ENCODE data around the gene GNAI2.
"Not testable (repeated sequence)": the region's sequence is repeated elsewhere in the genome, so short reads cannot be mapped to it uniquely, and the experiment has no call there.

Gene GNAI2

GRCh38 chr3:50266017-50266416 lies 30.0 kb downstream of the GNAI2 start:
- DNase-seq, result no peak

DNA sequence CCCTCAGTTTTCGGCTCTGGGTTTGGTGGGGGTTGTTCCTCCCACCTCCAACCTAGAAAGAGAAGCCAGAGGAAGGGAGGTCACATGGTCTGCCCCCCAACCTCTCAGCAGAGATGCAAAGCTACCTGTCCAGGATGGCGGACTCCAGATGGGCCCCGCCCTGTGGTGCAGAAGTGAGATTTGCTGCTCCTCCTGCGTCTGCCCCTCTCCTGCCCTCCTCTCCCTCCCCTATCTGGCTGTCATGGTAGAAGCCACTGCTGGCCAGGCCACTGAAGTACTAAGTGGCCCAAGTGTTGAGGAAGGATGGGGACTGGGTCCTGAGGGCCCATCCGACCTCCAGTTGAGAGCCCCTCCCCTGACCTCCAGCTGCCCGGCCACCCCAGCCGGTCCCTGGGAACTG lies 30.8 kb downstream of the GNAI2 start:
- DNase-seq, result no peak

DNA sequence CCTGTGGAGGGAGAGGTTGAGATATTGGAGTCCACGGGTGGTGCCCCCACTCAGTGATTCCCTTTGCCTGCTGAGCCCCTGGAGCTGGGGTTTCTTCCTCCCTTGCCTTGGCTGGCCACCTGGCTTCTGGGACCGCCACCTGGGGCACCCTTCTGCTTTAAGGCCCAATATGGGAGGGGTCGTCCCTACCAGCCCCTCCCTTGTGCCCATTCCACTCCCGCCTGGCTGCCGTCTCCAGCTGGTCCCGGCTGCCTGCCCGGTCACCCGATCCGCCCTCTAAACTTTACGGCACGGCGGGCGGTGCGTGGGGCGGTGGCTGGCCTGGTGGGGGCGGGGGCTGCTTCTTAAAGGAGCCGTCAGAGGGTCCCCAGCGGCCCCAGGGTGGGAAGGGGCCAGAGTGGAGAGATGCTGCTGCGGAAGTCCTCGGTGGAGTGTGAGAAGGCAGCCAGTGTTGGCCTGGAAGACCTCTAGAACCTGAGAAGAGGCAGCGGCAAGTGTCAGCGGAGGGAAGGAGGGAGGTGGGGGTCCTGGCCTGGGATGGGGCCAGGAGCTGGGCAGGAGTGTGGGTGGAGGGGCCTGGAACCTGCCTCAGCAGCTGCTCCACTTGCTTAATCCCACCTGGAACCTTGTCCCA lies 31.4 kb downstream of the GNAI2 start:
- DNase-seq, result peak; percentile 86

DNA sequence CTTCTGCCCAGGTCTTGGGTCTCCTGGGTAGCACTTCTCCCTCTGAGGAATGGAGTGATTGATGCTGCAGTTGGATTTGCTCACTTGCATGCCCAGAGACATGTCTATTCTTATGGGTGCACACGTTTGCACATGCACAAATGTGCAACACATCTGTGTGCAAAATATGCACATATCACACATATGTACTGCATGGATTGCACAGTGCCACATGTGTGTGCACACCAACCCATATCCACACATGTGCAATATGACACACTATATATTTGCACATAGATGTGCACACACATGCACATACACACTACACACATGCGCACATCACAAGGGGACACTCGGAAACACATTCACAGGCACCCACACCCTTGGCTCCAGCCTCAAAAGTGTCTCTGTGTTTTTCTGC lies 32.3 kb downstream of the GNAI2 start:
- DNase-seq, result no peak

DNA sequence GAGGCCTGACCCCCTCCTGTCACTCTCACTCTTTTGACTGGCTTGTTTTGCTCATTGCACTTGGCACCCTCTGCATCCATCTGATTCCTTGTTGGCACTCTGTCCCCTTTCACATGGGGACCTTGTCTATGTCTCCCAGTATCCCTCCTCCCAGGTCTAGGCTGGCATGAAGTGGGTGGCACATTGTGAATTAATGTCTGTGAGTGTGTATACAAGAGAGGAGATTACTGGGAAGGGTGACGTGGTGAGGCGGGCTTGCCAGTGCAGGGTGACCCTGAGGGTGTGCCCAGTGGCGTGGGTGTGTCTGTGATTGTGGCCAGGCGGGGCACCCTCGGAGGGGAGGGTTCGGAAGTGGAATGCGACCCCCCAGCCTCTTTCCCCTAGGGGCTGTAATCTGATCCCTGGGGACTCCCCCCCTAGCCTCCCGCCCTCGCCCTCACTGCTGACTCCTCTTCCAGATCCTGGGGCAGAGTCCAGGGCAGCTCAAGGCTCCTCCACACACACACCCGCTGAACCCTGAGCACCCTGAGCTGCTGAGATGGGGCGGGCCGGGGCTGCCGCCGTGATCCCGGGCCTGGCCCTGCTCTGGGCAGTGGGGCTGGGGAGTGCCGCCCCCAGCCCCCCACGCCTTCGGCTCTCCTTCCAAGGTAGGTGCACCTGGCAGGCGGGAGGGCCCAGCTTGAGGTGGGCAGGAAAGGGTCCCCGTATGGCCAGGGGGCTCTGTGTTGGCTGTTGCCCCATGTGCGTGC lies 32.9 kb downstream of the GNAI2 start, which contains the start of gene SEMA3B:
SEMA3B (plus strand) TSS at position 445 of the 749 bp plus-strand sequence; CDS start at position 539, 94 bp downstream.
- peak; percentile 68 for DNase-seq

- no peak for DNase-seq
Measured at GRCh38 chr3:50269460-50269859, 33.5 kb downstream of the GNAI2 start.

GRCh38 chr3:50269977-50270413 lies 34.0 kb downstream of the GNAI2 start:
- DNase-seq, result no peak

- no peak for DNase-seq
Measured at GRCh38 chr3:50270422-50271224, 34.6 kb downstream of the GNAI2 start.

DNA sequence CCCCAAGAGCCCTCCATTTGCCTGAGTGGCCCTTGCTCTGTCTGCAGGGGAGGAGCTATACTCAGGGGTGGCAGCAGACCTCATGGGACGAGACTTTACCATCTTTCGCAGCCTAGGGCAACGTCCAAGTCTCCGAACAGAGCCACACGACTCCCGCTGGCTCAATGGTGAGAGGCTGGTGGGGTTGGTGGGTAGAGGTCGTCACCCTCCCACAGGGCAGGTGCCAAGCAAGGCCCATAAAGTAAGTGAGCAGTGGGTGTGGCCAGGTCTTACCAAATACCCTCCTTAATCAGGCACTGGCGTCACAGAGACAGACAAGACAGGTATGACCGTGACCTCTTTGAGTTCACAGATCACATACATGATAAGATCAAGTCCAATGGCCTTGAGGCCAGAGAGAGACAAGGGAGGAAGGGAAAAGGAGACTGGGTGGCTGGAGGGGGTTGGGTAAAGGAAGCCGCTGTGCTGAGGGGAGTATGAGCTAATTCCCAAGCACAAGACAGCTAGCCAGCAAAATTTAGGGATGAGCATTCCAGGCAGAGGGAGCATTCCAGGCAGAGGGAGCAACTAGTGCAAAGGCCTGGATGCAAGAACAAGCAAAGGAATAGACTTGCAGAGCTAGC lies 35.4 kb downstream of the GNAI2 start:
- no peak for DNase-seq

DNA sequence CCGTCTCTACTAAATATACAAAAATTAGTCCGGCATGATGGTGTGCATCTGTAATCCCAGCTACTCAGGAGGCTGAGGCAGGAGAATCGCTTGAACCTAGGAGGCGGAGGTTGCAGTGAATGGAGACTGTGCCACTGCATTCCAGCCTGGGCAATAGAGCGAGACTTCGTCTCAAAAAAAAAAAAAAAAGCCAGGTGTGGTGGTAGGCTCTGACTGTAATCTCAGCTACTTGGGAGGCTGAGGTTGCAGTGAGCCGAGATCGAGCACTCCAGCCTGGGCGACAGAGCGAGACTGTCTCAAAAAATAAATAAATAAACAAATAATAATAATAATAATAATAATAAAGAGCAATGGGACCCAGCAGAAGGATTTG lies 36.5 kb downstream of the GNAI2 start:
- not testable (repeated sequence) for DNase-seq

- DNase-seq, result peak; percentile 86
Measured at GRCh38 chr3:50272911-50273688, 37.1 kb downstream of the GNAI2 start.

GRCh38 chr3:50273689-50274065 lies 37.7 kb downstream of the GNAI2 start:
- no peak for DNase-seq

DNA sequence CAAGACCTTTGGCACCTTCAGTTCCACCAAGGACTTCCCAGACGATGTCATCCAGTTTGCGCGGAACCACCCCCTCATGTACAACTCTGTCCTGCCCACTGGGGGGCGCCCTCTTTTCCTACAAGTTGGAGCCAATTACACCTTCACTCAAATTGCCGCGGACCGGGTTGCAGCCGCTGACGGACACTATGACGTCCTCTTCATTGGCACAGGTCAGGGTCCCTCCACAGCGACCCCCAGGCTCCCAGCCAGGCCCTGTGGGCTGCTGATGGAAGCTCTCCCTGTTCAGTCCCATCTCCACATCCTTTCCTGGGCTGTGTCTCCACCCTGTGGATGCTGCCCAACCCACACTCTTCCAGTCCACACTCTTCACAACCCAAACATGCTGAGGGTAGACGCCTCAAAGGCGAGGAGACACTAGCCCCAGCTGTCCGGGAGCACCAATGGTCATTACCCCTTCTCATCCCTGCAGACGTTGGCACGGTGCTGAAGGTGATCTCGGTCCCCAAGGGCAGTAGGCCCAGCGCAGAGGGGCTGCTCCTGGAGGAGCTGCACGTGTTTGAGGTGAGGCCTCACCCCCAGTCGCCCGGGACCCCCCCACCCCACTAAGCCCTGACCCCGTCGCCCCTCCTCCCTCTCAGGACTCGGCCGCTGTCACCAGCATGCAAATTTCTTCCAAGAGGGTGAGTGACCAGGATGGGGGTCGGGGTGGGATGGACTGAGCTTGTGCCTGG lies 38.5 kb downstream of the GNAI2 start:
- DNase-seq, result no peak

DNA sequence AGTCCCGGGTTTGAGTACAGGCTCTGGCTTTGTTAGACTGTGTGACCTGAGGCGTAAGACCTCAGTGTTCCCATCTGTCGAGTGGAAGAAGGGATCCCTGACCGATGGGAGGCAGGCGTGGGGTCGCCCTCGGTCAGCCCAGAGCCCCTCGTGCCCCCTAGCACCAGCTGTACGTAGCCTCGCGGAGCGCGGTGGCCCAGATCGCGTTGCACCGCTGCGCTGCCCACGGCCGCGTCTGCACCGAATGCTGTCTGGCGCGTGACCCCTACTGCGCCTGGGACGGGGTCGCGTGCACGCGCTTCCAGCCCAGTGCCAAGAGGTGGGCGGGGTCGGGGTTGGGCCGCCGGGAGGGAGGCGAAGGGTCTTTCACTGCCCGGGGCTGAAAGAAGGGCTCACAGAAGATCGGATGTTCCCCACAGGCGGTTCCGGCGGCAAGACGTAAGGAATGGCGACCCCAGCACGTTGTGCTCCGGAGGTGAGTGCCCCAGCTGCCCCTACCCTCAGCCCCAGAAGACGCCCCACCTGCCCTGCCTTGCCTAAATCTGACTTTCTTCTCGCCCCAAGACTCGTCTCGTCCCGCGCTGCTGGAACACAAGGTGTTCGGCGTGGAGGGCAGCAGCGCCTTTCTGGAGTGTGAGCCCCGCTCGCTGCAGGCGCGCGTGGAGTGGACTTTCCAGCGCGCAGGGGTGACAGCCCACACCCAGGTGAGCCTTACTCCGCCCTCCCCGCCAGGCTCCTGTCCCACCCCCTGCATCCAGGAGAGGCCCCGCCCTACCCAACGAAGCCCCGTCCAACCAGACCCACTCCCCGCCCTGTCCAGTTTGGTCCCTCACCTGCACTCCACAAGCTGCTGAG lies 39.4 kb downstream of the GNAI2 start:
- DNase-seq, result no peak

GRCh38 chr3:50275996-50276761 lies 40.2 kb downstream of the GNAI2 start:
- no peak for DNase-seq

GRCh38 chr3:50276762-50277101 lies 40.7 kb downstream of the GNAI2 start:
- DNase-seq, result no peak

DNA sequence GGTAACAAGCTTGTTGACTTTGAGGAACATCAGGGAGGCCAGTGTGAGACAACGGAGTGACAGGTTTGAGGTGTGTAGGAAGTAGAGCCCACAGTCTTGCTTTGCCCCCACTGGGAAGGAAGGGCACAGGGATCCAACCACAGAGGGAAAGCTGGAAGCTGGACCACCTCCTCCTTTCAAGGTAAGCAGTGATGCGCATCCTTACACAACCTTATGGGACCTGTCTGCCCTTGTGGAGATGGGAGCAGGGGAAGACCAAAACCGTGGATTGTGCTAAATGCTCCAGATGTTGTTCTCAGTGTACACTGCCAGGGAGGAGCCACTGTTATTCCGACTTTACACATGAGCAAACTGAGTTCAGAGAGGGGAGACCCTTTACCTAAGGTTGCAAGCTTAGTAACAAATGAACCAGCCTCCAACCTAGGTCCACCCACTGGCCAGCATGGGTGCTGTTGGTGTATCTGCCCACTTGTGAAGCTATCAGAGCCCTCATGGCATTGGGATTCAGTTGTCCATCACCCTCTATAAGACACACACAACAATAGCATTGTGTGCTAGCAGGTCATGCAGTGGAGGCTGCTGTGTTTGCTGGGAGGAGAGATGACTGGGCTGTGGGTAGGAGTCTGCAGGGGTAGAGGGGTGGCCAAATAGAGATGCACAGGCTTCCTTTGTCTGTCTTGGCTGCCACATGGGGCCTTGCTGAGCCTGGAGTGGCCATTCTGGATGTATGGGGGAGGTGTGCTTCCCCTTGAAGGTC lies 42.3 kb downstream of the GNAI2 start:
- DNase-seq, result no peak

- DNase-seq, result no peak
Measured at GRCh38 chr3:50278880-50279224, 42.8 kb downstream of the GNAI2 start, which contains the start of gene LSMEM2. Gene LSMEM2 (plus strand): TSS chr3:50279087. CDS start chr3:50279114, 27 bp downstream.

Data from left hindlimb (tissue), 1 donor.